Measurements from ENCODE around the gene EPHB1.

EPHB1 gene

DNA sequence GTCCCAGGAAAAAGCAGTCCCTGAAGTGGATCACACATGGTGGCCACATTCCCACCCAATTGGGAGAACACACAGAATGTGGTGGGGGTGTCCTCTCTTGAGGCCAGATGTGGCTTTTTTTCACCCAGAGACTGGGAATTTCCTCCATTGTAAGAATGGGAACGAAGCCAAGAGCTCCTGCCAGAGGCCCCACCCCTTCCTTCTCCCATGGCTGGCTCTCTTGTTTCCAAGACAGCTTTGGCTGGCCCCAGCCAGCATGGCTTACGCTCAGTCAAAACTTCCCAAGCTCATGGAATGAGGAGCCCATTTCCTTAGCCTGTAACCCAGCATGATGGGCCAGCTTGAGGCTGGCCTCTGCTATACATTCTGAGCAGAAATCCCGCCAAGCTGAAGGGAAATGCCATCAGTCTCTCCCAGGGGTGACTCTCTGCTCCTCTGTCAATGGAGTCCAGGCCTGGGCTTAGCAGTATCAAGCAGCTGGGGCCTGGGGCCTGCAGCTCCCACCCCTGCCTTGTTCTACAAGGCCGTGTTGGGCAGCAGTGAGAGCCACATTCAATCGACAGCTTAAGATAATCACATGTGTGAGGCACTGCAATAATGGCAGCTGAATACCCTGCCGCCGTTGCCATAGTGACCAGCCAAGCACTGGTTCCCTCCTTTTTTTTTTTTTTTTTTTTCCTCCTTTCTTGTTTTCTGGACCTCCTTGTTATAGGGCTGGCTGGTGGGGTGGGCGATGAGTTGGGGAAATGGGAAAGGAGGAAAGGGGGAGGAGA lies 142.4 kb downstream of the EPHB1 start:
- 56% methylated on average over 5 of the region's 8 CpGs for WGBS
- Histone ChIP-seq H3K9me3 (ENCODE audit: control insufficient read depth, low read length) (no peaks in the 10 kb centered on the region), H2AFZ (ENCODE audit: low read depth, low read length) (no peak overlapping the region), H4K91ac (ENCODE audit: low read length) (no peak overlapping the region), H3K4ac (ENCODE audit: low read depth in 1 of 2, low read length in 2 of 2) (no peak overlapping the region), H2BK120ac (ENCODE audit: low read depth, low read length) (no peak overlapping the region), H3K4me1 (ENCODE audit: control insufficient read depth, insufficient read depth, low read depth, low read length) (no peaks in the 10 kb centered on the region), H4K8ac (ENCODE audit: low read length) (no peak overlapping the region), H3K27me3 (ENCODE audit: control insufficient read depth in 1 of 2, insufficient read depth in 1 of 2, low read length in 2 of 2) (no peaks in the 10 kb centered on the region), H2BK15ac (ENCODE audit: low read depth, poor library complexity, severe bottlenecking) (no peak overlapping the region), H3K79me1 (replicated peaks; ENCODE audit: low read length, poor library complexity, severe bottlenecking) (peaks cover 1% of the 10 kb centered on the region), H3K4me2 (ENCODE audit: low read length, poor library complexity, severe bottlenecking) (no peak overlapping the region), H2BK5ac (ENCODE audit: low read depth, low read length, poor library complexity, severe bottlenecking) (no peak overlapping the region), H2BK12ac (ENCODE audit: low read length in 2 of 2) (no peak overlapping the region), H2AK5ac (ENCODE audit: low read length, severe bottlenecking) (no peak overlapping the region), H3K36me3 (ENCODE audit: control insufficient read depth in 1 of 2, insufficient read depth in 2 of 2, low read depth in 1 of 2, low read length in 2 of 2) (no peaks in the 10 kb centered on the region), H3K4me3 (ENCODE audit: insufficient read depth in 1 of 2, low read depth in 1 of 2, low read length in 2 of 2) (no peak overlapping the region), H3K9ac (ENCODE audit: low read length) (no peak overlapping the region), H3K27ac (ENCODE audit: low read length, poor library complexity, severe bottlenecking) (no peak overlapping the region), H3K23ac (ENCODE audit: low read length in 2 of 2) (no peak overlapping the region), H3K14ac (ENCODE audit: low read length in 2 of 2) (no peak overlapping the region), H3K18ac (ENCODE audit: low read depth in 1 of 2, low read length in 2 of 2) (no peak overlapping the region)
- DNase-seq: no peak

DNA sequence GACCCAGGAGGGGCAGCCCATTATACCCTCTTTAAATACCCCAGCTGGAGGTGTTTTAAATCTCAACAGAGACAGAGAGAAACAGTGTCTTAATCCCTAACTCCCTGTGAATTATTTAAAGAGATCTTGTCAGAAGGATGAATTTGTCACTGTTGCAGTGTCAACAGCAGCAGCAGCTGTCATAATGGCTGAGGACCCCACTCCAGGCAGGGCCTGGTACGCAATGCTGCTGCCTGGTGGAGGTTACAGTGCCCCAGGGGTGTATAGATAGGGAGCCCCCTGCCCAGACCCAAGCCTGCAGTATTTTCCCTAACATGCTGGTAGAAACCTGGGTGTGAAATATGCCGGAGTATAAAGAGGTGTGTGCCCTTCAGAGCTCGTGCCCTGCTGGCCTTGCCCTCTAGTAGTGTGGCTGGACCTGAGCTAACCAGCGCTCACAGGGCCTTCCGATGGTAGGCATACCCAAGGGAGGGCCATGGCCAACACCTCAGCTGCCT lies 143.0 kb downstream of the EPHB1 start:
- H3K4me2 ChIP-seq (ENCODE audit: low read length, poor library complexity, severe bottlenecking): no peak overlapping the region
- H3K36me3 ChIP-seq (ENCODE audit: control insufficient read depth in 1 of 2, insufficient read depth in 2 of 2, low read depth in 1 of 2, low read length in 2 of 2): no peaks in the 10 kb centered on the region
- H3K4me3 ChIP-seq (ENCODE audit: insufficient read depth in 1 of 2, low read depth in 1 of 2, low read length in 2 of 2): no peak overlapping the region
- DNase-seq: no peak
- H3K27ac ChIP-seq (ENCODE audit: low read length, poor library complexity, severe bottlenecking): no peak overlapping the region
- H2BK5ac ChIP-seq (ENCODE audit: low read depth, low read length, poor library complexity, severe bottlenecking): no peak overlapping the region
- no peak overlapping the region for H2AK5ac ChIP-seq (ENCODE audit: low read length, severe bottlenecking)
- no peaks in the 10 kb centered on the region for H3K4me1 ChIP-seq (ENCODE audit: control insufficient read depth, insufficient read depth, low read depth, low read length)
- WGBS: 72% methylated on average over 5 of the region's 5 CpGs
- H3K79me1 ChIP-seq (replicated peaks; ENCODE audit: low read length, poor library complexity, severe bottlenecking): peaks cover 1% of the 10 kb centered on the region
- H3K14ac ChIP-seq (ENCODE audit: low read length in 2 of 2): no peak overlapping the region
- H2BK15ac ChIP-seq (ENCODE audit: low read depth, poor library complexity, severe bottlenecking): no peak overlapping the region
- no peak overlapping the region for H4K8ac ChIP-seq (ENCODE audit: low read length)
- no peaks in the 10 kb centered on the region for H3K27me3 ChIP-seq (ENCODE audit: control insufficient read depth in 1 of 2, insufficient read depth in 1 of 2, low read length in 2 of 2)
- no peak overlapping the region for H3K9ac ChIP-seq (ENCODE audit: low read length)
- H2BK120ac ChIP-seq (ENCODE audit: low read depth, low read length): no peak overlapping the region
- H3K4ac ChIP-seq (ENCODE audit: low read depth in 1 of 2, low read length in 2 of 2): no peak overlapping the region
- no peak overlapping the region for H4K91ac ChIP-seq (ENCODE audit: low read length)
- no peak overlapping the region for H3K23ac ChIP-seq (ENCODE audit: low read length in 2 of 2)
- H3K18ac ChIP-seq (ENCODE audit: low read depth in 1 of 2, low read length in 2 of 2): no peak overlapping the region
- no peaks in the 10 kb centered on the region for H3K9me3 ChIP-seq (ENCODE audit: control insufficient read depth, low read length)
- no peak overlapping the region for H2AFZ ChIP-seq (ENCODE audit: low read depth, low read length)
- H2BK12ac ChIP-seq (ENCODE audit: low read length in 2 of 2): no peak overlapping the region

DNA sequence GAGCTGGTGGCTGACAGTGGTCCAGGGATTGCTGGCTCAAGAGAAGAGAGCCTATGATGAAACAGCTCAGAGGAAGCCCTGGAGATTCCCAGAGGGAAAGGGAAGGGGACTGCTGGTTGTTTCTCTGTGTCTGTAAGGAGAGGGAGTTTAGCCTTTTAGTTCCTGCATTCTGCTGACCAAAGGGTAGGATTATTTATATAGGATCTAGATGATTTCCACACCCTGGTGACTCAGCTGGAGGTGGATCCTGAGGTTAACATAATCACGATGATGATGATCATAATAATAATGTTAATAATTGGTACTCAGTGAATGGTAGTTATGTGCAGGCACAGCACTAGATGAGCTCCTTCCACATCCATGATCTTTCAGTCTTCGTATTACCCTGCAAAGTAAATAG lies 144.9 kb downstream of the EPHB1 start:
- no peak overlapping the region for H2AK5ac ChIP-seq (ENCODE audit: low read length, severe bottlenecking)
- no peak overlapping the region for H4K8ac ChIP-seq (ENCODE audit: low read length)
- H3K4me2 ChIP-seq (ENCODE audit: low read length, poor library complexity, severe bottlenecking): no peak overlapping the region
- H3K27ac ChIP-seq (ENCODE audit: low read length, poor library complexity, severe bottlenecking): no peak overlapping the region
- H4K91ac ChIP-seq (ENCODE audit: low read length): no peak overlapping the region
- H3K4me1 ChIP-seq (ENCODE audit: control insufficient read depth, insufficient read depth, low read depth, low read length): no peaks in the 10 kb centered on the region
- no peaks in the 10 kb centered on the region for H3K9me3 ChIP-seq (ENCODE audit: control insufficient read depth, low read length)
- no peak overlapping the region for H2BK120ac ChIP-seq (ENCODE audit: low read depth, low read length)
- H2BK15ac ChIP-seq (ENCODE audit: low read depth, poor library complexity, severe bottlenecking): no peak overlapping the region
- DNase-seq: no peak
- H3K14ac ChIP-seq (ENCODE audit: low read length in 2 of 2): no peak overlapping the region
- no peak overlapping the region for H3K9ac ChIP-seq (ENCODE audit: low read length)
- H3K36me3 ChIP-seq (ENCODE audit: control insufficient read depth in 1 of 2, insufficient read depth in 2 of 2, low read depth in 1 of 2, low read length in 2 of 2): no peaks in the 10 kb centered on the region
- no peak overlapping the region for H2BK5ac ChIP-seq (ENCODE audit: low read depth, low read length, poor library complexity, severe bottlenecking)
- WGBS: 91% methylated on average over 1 of the region's 2 CpGs
- no peak overlapping the region for H3K4ac ChIP-seq (ENCODE audit: low read depth in 1 of 2, low read length in 2 of 2)
- no peak overlapping the region for H2AFZ ChIP-seq (ENCODE audit: low read depth, low read length)
- H3K79me1 ChIP-seq (replicated peaks; ENCODE audit: low read length, poor library complexity, severe bottlenecking): peaks cover 1% of the 10 kb centered on the region
- H3K4me3 ChIP-seq (ENCODE audit: insufficient read depth in 1 of 2, low read depth in 1 of 2, low read length in 2 of 2): no peak overlapping the region
- no peaks in the 10 kb centered on the region for H3K27me3 ChIP-seq (ENCODE audit: control insufficient read depth in 1 of 2, insufficient read depth in 1 of 2, low read length in 2 of 2)
- H3K18ac ChIP-seq (ENCODE audit: low read depth in 1 of 2, low read length in 2 of 2): no peak overlapping the region
- H3K23ac ChIP-seq (ENCODE audit: low read length in 2 of 2): no peak overlapping the region
- H2BK12ac ChIP-seq (ENCODE audit: low read length in 2 of 2): no peak overlapping the region

DNA sequence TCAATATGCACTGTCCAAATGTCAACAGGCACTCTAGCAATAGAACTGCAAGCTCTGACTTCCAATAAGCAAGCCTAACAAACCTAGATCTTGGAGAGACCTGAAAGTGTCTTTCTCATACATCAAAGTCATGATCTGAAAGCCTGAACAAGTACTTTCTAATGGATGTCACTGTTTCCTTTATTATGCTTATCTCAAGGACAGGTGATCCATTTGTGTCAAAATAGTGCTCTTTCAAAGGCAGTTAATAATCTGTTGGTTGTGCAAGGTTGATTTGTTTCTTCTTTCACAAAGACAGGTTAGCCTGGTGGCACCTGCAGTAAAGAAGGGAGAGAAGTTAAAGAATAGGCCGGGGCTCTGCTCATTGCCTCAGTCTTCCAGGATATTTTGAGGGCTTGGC lies 146.8 kb downstream of the EPHB1 start:
- Histone ChIP-seq H3K36me3 (ENCODE audit: control insufficient read depth in 1 of 2, insufficient read depth in 2 of 2, low read depth in 1 of 2, low read length in 2 of 2) (no peaks in the 10 kb centered on the region), H3K9ac (ENCODE audit: low read length) (no peak overlapping the region), H2BK120ac (ENCODE audit: low read depth, low read length) (no peak overlapping the region), H3K27me3 (ENCODE audit: control insufficient read depth in 1 of 2, insufficient read depth in 1 of 2, low read length in 2 of 2) (no peaks in the 10 kb centered on the region), H3K27ac (ENCODE audit: low read length, poor library complexity, severe bottlenecking) (no peak overlapping the region), H3K79me1 (replicated peaks; ENCODE audit: low read length, poor library complexity, severe bottlenecking) (peaks cover 1% of the 10 kb centered on the region), H2AK5ac (ENCODE audit: low read length, severe bottlenecking) (no peak overlapping the region), H3K23ac (ENCODE audit: low read length in 2 of 2) (no peak overlapping the region), H3K14ac (ENCODE audit: low read length in 2 of 2) (no peak overlapping the region), H4K91ac (ENCODE audit: low read length) (no peak overlapping the region), H4K8ac (ENCODE audit: low read length) (no peak overlapping the region), H2BK5ac (ENCODE audit: low read depth, low read length, poor library complexity, severe bottlenecking) (no peak overlapping the region), H3K4me1 (ENCODE audit: control insufficient read depth, insufficient read depth, low read depth, low read length) (no peaks in the 10 kb centered on the region), H3K4me3 (ENCODE audit: insufficient read depth in 1 of 2, low read depth in 1 of 2, low read length in 2 of 2) (no peak overlapping the region), H2BK15ac (ENCODE audit: low read depth, poor library complexity, severe bottlenecking) (no peak overlapping the region), H3K4ac (ENCODE audit: low read depth in 1 of 2, low read length in 2 of 2) (no peak overlapping the region), H3K18ac (ENCODE audit: low read depth in 1 of 2, low read length in 2 of 2) (no peak overlapping the region), H3K4me2 (ENCODE audit: low read length, poor library complexity, severe bottlenecking) (no peak overlapping the region), H2AFZ (ENCODE audit: low read depth, low read length) (no peak overlapping the region), H3K9me3 (ENCODE audit: control insufficient read depth, low read length) (no peaks in the 10 kb centered on the region), H2BK12ac (ENCODE audit: low read length in 2 of 2) (no peak overlapping the region)
- 38% methylated on average over 1 of the region's 1 CpG for WGBS
- no peak for DNase-seq
